Activated CD8-positive, alpha-beta memory T cell treated with anti-CD3 and anti-CD28 coated beads, Interleukin-2, amount 50 U/mL, for 24 hours (primary cell): ENCODE data around the gene CHPF.

Experiments
- DNase-seq: peaks from one replicate; pipeline ENCODE4 v3.0.0-alpha.2; 2020; ENCODE audit errors: extremely low read depth

The CHPF gene

GRCh38 chr2:219569041-219569440, 25.4 kb upstream of the CHPF start:
- no peak for DNase-seq

GRCh38 chr2:219567791-219568361, 24.3 kb upstream of the CHPF start:
- no peak for DNase-seq

DNA sequence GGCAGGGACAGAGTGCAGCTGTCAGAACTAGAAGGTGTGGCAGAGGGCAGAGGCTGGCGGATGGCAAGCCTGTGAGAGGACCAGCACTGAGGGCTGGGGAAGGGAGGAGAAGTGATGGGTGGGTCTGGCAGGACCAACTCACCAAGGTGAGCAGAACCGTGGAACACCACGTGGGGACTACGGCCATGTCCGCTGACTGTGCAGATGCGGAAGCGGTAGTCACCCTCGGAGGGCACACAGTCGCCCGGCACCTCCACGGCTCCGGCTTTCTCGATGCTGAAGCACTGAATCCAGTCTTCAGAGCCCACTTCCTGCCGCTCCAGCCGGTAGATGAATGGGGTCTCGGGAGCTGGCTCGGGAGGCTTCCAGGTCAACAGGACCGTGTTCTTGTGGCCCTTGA, 23.5 kb upstream of the CHPF start:
- no peak for DNase-seq

- DNase-seq = no peak
Measured at GRCh38 chr2:219566640-219567039, 23.0 kb upstream of the CHPF start.

DNA sequence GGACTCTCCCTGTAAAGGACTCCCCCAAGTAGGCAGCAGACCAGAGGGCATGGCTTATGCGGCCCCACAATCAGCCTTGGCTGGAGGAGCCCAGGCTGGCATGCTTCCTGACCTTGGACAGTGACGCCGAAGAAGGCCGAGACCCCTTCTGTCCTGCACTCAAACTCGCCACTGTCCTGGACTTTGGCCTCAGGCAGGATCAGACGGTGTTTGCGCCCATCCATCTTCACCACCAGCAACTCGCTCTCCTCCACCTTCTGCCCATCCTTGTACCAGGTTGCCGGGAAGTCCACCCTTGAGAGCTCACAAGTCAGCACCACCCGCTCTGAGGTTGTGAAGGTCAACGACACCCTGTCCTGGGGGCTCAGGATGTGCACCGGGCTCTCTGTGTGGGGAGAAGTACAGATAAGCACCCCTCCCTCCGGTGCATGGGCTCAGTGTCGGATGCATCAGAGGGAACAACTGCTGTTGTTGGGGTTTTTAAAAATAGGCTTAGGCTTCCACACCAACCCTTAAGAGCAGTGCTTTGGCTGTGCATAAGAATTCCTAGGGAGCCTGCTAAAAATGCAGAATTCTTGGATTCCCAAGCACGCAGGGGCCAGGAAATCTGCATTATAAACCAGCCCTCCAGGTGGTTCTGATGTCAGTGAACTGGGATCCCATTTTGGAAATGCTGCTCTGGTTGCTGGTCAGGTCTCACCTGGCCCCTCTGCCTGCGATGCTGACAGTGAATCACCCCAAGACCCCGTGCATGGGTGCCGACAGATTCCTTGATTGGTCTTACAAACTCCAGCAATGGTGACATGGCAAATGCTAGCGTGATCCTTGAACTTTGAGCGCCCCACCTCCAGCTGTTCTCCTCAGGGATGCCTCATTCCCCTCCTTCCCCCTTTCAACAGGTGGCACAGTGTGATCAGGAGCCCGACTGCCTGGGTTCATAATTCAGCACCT, 21.8 kb upstream of the CHPF start:
- DNase-seq = no peak

DNA sequence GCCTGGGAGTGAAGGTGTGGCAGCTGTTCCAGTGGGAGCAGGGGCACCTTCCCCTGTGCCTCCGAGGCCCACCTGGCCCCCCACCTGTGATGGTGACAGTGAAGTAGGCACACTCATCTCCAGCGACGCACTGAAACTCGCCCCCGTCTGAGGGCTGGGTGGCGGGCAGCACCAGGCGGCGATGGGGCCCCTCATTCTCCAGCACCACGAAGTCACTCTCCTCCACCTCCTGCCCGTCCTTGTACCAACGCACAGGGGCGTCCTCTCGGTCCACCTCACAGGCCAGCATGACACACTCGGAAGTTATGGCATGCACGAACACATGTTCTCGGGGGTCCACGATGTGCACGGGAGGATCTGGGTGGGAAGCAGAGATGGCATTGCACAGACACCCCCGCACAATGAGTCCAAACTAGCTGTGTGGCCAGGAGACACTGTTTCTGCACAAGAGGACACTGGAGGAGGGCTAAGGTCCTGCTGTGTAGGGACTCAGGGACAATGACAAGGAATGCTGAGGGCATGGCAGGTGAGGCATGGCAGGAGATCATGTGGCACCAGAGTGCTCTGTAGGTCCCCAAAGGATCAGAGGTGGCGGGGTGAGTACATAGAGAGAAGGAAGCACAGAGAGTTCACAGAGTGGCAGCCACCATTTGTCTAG, 19.8 kb upstream of the CHPF start:
- no peak for DNase-seq

- DNase-seq = no peak
Measured at GRCh38 chr2:219562049-219563020, 18.7 kb upstream of the CHPF start.

GRCh38 chr2:219561179-219562048, 17.8 kb upstream of the CHPF start:
- DNase-seq = no peak

DNA sequence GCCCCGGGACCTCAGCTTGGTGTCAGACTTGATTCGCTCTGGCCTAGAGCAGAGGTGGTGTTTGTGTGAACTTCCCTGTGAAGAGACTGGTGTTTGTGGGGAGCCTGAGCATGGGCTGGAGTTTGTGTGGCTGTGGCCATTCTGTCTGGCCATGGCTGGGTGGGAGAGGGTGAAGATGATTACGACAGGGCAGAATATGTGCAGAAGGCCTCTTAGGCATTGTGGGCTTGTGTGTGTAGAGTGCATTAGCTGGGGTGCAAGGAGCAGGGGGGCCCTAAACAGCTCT, 17.2 kb upstream of the CHPF start:
- DNase-seq = no peak

DNA sequence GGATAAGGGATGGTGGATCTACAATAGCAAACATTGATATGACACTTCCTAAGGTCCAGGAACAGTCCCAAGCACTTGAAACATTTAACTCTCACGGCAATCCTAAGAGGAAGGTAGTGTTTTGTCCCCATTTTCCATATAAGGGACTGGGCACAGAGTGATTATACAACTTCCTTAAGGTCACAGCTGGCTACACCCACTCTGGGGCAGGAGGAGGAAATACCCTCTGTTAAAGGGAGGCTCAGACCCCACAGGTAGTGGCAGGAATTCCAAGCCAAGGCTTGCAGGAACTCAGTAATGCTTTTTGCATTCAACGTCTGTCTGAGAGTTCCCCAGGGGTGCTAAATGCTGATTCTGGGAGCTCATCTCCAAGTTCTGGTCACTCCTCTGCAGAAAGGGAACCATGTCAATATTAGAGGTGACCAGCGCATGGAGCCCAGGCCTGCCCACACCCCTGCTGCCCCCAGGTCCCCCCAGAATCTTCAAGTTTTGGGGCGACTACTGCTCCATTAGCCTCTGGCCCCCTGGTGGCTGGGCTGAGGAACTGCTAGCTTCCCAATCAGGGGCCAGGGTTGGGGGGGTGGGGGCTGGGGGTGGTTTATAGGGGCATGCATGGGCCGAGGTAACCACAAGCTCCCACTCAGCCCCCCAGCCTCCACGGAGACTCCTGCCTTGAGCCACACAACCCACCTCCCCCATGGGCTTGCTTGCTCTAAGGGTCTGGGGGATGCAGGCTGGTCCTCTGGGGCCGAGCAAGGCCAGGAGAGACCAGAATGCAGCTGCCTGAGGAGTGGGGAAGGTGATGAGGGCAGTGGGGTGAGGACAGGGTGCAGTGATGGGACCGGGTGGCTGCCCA, 16.7 kb upstream of the CHPF start:
- DNase-seq = no peak

DNA sequence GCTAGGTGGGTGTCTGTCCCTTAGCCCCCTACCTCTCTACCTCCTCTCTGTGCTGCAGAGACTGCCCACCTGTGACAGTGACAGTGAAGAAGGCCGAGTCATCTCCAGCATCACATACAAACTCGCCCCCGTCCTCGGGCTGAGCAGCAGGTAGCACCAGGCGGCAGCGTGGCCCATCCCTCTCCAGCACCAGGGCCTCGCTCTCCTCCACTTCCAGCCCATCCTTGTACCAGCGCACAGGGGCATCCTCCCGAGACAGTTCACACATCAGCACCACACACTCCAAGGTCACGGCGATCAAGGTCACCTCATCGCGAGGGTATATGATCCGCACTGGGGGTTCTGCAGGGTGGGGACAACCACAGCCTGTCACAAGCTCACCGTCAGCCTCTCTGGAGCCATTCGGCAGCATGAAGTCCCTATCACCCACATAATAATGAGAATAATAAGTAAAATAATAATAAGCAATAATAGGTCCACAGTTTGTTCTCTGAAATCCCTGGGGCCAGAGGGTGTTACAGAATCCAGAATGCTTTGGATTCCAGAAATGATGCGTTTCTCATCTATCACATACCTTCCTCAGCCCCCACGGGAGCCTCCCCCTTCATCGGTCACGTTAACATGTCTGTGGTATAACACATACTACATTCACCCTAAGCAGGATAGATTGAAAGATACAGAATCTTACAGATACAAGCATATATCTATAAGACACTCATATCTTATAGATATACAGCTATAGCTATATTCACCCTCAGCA, 15.7 kb upstream of the CHPF start:
- no peak for DNase-seq

DNA sequence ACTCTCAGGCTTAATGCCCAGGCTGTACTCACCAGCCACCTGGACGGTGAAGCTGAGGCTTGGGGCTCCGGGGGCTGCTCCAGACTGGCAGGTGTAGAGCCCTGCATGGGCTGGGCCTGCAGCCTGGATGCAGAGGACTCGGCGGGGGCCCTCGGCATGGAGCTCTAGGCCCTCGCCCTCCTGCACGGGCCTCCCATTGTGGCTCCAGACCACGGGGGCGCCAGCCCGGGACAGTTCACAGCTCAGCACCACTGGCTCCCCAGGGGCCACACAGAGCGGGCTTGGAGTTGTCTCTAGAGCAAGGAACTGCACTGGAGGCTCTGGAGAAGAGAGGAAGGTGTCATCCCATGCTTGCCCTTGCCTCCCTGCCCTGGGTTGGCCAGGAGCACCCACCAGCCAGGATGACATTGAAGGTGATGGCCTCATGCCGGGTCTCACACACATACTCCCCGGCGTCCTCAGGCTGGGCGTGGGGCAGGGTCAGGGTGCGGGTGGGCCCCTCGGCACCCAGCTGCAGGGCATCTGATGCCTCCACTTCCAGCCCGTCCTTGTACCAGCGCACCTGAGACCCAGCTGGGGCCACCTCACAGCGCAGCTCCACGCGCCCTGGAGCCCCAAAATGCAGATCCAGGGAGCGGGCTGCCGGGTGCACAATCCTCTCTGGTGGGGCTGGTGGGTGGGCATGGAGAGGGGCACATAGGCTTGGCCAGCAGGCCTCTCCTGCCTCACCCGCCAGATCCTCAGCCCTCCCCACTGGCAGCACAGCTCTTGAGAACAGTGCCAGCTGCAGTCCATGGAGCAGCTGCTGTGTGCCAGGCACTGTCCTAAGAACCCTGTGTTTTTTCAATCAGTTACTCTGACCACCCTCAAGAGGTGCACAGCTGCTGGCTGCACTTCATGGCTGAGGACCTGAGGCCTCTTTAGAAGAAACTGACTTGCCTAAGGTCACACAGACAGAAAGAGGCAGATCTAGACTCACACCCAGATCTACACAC, 14.5 kb upstream of the CHPF start:
- DNase-seq = no peak

DNA sequence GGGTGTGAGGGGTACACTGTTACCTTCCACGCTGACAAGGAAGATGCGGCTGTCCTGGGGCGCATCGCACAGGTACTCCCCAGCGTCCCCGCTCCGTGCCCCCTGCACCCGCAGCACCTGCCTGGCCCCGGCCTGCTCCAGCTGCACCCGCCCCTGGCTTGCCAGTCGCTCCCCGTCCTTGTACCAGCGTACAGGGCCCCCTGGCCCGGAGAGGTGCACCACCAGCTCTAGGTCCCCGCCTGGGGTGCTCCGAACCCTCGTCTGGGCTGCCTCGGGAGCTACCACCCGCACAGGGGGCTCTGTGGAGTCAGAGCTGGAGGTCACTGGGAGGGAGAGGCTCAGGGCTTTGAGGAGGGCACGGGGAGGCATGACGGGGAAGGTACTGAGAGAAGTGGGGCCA, 13.7 kb upstream of the CHPF start:
- no peak for DNase-seq

DNA sequence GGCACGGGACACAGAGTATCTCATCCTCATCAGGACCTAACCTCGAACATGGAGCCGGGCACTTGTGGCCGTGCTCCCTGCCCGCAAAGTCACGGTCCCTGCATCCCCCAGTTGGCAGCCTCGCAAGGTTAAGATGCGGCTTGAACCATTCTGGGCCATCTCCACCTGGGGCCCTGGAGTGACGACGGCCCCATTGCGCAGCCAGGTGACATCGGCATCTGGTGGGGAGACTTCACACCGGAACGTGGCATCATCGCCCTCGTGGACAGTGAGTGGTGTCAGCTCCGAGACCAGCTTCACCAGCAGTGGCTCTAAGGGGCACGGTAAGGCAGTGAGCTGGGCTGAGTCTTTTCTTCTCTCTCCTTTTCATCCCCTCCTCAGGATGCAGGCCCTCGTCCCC, 12.8 kb upstream of the CHPF start:
- DNase-seq = no peak

DNA sequence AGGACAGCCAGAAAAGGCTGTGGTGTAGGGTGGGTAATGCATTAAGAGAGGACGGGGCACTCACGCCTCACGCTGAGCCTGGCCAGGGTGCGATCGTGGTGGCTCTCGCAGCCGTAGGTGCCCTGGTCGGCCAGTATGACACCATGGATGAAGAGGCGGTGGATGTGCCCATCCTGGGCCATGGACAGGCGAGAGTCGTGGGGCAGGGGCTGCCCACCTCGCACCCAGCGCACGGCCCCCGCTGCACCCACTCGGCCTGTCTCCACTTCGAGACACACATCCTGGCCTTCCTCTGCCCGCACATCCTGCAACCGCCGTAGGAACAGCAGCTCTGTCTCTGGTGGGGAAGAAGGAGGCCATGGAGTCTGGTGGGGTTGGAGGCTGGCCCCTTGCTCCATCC, 12.3 kb upstream of the CHPF start:
- no peak for DNase-seq

DNA sequence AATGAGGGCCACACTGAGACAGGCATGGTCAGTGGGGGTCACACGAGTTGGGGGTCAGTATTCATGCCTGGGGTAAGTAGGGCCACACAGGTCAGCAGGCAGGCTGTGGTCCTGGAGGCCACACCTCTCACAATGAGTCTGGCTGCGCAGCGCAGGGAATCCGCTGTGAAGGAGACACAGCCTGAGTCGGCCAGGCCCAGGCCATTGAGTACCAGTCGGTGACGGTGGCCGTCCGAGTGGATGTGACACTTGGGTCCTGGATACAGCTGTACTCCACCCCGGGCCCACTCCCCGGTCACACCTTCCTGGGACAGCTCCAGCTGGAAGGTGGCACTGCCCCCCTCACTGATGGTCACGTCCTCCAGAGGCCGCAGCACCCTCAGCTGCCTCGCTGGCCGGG, 10.7 kb upstream of the CHPF start:
- DNase-seq = no peak

- no peak for DNase-seq
Measured at GRCh38 chr2:219553463-219553963, 9.9 kb upstream of the CHPF start.

DNA sequence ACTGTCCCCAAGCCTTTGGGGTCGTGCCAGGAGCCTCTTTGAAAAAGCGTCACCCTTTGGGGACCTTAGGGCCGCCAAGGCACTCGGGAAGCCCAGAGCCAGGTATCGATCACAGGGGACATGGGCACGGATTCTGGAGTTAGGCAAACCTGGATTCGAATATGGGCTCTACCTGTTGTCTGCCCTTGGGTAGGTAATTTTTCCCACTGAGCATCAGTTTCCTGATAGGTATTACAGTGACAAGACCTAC, 9.5 kb upstream of the CHPF start:
- DNase-seq = no peak
